ENCODE data around the gene COLGALT1.
A peak's percentile ranks its signal among the peaks of the same experiment; 100 is the strongest.
"Not testable (repeated sequence)": the region's sequence is repeated elsewhere in the genome, so short reads cannot be mapped to it uniquely, and the experiment has no call there.

Gene COLGALT1

GRCh38 chr19:17541184-17541759 is 14.2 kb upstream of the COLGALT1 start:
- DNase-seq = peak in 1 of 2 experiments; percentile 37
- TF ChIP-seq POLR2A (IDR thresholded peaks at IDR 0.05; ENCODE audit: low read length) (no peak), GATA1 (IDR thresholded peaks at IDR 0.05; ENCODE audit: low read depth, low read length) (no peak)

- DNase-seq = no peak
These were observed 13.4 kb upstream of the COLGALT1 start for GRCh38 chr19:17542042-17542441.

DNA sequence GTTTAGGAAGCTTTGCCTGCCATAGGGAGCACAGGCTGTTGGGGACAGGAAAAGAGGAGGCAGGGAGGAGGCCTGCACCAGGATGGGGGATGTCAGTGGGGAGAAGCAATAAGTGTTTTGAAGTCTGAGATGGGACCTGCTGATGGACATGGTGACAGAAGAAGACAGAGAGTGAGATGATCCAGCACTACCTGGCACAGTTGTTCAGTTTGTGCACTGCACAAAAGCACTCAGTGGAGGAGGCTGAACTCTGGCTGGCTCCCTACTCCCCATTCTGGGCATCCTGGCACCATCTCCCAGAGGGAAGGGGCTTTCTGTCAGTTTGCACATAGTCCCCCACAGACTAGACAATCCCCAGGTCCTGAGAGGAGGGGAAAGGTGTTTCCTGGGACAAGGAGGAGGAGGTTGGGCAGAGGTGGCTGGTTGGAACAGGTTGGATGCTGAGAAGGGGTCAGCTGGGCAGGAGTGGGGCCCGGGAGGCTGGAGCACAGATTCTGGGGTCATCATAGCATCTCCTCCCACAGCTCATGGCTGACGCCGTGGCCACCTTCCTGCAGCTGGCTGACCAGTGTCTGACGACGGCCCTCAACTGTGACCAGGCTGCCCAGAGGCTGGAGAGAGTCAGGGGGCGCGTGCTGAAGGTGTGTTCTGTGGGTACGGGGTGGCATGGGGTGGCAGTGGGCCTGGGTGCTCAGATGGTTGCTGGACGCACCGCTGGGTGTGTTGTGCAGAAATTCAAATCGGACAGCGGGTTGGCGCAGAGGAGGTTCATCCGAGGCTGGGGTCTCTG is 12.5 kb upstream of the COLGALT1 start:
- TF ChIP-seq POLR2A (IDR thresholded peaks at IDR 0.05; ENCODE audit: low read length) (no peak), GATA1 (IDR thresholded peaks at IDR 0.05; ENCODE audit: low read depth, low read length) (no peak)
- no peak for DNase-seq

More at GRCh38 chr19:17542042-17542441, 13.4 kb upstream of the COLGALT1 start:
- TF ChIP-seq GATA1 (IDR thresholded peaks at IDR 0.05; ENCODE audit: low read depth, low read length) (no peak), POLR2A (IDR thresholded peaks at IDR 0.05; ENCODE audit: low read length) (no peak)

GRCh38 chr19:17543986-17544385 is 11.5 kb upstream of the COLGALT1 start:
- DNase-seq = no peak
- TF ChIP-seq GATA1 (IDR thresholded peaks at IDR 0.05; ENCODE audit: low read depth, low read length) = no peak
- TF ChIP-seq POLR2A (IDR thresholded peaks at IDR 0.05; ENCODE audit: low read length) = no peak

GRCh38 chr19:17544418-17544817 is 11.0 kb upstream of the COLGALT1 start:
- TF ChIP-seq GATA1 (IDR thresholded peaks at IDR 0.05; ENCODE audit: low read depth, low read length) (no peak), POLR2A (IDR thresholded peaks at IDR 0.05; ENCODE audit: low read length) (no peak)
- DNase-seq = no peak

GRCh38 chr19:17548145-17548544 is 7.3 kb upstream of the COLGALT1 start:
- no peak for DNase-seq
- TF ChIP-seq POLR2A (IDR thresholded peaks at IDR 0.05; ENCODE audit: low read length) (no peak), GATA1 (IDR thresholded peaks at IDR 0.05; ENCODE audit: low read depth, low read length) (no peak)

GRCh38 chr19:17549085-17549740 is 6.2 kb upstream of the COLGALT1 start:
- TF ChIP-seq GATA1 (IDR thresholded peaks at IDR 0.05; ENCODE audit: low read depth, low read length) (no peak), POLR2A (IDR thresholded peaks at IDR 0.05; ENCODE audit: low read length) (no peak)
- no peak for DNase-seq

DNA sequence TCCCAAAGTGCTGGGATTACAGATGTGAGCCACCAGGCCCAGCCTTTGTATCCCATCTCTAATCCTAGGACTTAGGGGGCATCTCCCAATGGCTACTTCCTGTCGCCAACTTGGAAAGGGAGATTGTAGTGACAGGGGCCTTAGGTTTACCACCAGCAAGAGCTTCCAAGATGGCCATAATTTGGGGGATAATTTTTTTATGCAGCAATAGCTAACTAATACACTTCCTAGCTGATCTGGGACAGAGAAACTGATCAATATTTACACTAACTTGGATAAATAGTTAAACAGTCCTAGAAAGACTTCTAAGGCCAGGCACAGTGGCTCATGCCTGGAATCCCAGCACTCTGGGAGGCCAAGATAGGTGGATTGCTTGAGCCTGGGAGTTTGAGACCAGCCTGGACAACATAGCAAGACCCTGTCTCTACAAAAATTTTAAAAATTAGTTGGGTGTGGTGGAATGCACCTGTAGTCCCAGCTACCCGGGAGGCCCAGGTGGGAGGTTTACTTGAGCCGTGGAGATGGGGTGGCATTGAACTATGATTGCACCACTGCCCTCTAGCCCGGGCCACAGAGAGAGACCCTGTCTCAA is 5.3 kb upstream of the COLGALT1 start:
- no peak for DNase-seq
- TF ChIP-seq POLR2A (IDR thresholded peaks at IDR 0.05; ENCODE audit: low read length) = no peak
- no peak for TF ChIP-seq GATA1 (IDR thresholded peaks at IDR 0.05; ENCODE audit: low read depth, low read length)

GRCh38 chr19:17552735-17553134 is 2.7 kb upstream of the COLGALT1 start:
- not testable (repeated sequence) for DNase-seq

DNA sequence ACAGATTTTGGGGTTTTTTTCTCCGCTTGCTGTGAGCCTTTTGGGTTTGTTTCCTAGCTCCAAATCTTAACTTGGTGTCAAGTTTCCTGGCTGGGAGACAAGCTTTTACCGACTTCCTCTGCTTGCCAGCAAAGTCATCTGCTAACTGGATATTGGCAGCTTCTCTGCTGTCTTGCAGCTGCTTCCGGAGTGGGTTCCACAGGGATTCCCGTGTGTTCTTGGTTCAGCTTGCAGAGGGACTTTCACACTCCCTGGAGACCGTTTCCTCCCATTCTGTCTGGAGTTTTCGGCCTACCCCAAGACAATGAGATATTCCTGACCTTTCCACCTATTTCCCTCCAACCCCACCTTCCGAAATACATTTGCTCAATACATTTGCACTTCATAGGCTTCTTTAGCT is 2.2 kb upstream of the COLGALT1 start:
- TF ChIP-seq GATA1 (IDR thresholded peaks at IDR 0.05; ENCODE audit: low read depth, low read length) = no peak
- TF ChIP-seq POLR2A (IDR thresholded peaks at IDR 0.05; ENCODE audit: low read length) = no peak
- DNase-seq = no peak

DNA sequence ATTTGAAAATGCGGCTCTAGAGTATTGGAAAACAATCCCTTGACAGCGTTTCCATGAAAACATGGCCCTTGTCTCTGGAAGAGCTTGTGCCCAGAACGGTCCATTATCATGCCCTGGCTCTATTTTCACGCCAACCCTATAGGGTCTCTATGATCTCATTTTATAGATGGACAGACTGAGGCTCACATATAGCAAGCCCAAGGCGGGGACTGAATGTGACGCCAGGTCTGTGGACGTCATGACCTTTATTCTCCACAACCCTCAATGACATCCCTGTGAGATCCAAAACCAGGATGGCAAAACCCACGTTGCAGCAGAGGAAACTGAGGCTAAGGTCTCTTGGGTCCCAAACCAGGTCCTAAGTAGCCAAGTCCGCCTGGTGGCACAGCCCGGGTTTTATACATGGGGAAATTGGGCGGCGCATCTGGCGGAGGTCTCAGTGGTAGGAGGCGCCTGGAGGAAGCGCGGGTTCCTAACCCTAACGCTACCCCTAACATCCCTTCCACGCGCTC is 425 bp upstream of the COLGALT1 start:
- no peak for DNase-seq
- TF ChIP-seq POLR2A (IDR thresholded peaks at IDR 0.05; ENCODE audit: low read length) = no peak
- TF ChIP-seq GATA1 (IDR thresholded peaks at IDR 0.05; ENCODE audit: low read depth, low read length) = no peak

GRCh38 chr19:17555929-17556813 is 722 bp downstream of the COLGALT1 start:
- DNase-seq = peak in 1 of 2 experiments; percentile 66
- TF ChIP-seq POLR2A (IDR thresholded peaks at IDR 0.05; ENCODE audit: low read length) (no peak), GATA1 (IDR thresholded peaks at IDR 0.05; ENCODE audit: low read depth, low read length) (no peak)

- DNase-seq = no peak
- TF ChIP-seq POLR2A (IDR thresholded peaks at IDR 0.05; ENCODE audit: low read length) (no peak), GATA1 (IDR thresholded peaks at IDR 0.05; ENCODE audit: low read depth, low read length) (no peak)
These were observed 1.5 kb downstream of the COLGALT1 start for GRCh38 chr19:17556995-17557394.
